Naive thymus-derived CD4-positive, alpha-beta T cell (primary cell): ENCODE results near the gene TRIM27. TPM values are rescaled to one million over a fixed set of nuclear protein-coding genes. Genes with fewer than 3 reads are reported as not detected.
A peak's percentile ranks its signal among the peaks of the same experiment; 100 is the strongest.
"Not testable (repeated sequence)": the region's sequence is repeated elsewhere in the genome, so short reads cannot be mapped to it uniquely, and the experiment has no call there.

Source experiments
- ATAC-seq: fragments of 150-1000 bp; cut with Tn5 transposase; 2 replicates; pipeline ENCODE4 v1.10.0; 2021; ENCODE audit warnings: mild to moderate bottlenecking, moderate library complexity
- CTCF ChIA-PET: fragments of 350-600 bp; sonication (Branson Sonifier 250); formaldehyde crosslinking; loops from one replicate; lab custom pipeline; 2021; ENCODE audit warnings: antibody characterized with exemption; lab: Charles Lee
- POLR2A ChIA-PET: fragments of 350-600 bp; sonication (Branson Sonifier 250); formaldehyde crosslinking; loops from one replicate; lab custom pipeline; 2021; ENCODE audit warnings: antibody characterized with exemption, inconsistent platforms; lab: Charles Lee
- DNase-seq, 9 donors: peaks; one replicate each; pipeline versions ENCODE4 v3.0.0 to v3.0.0-alpha.2; 2020 to 2022; ENCODE audit warnings: mixed read lengths in 1 of 9
- H3K27ac ChIP-seq: one replicate; pipeline ENCODE4 v1.7.0; 2013; ENCODE audit warnings: mild to moderate bottlenecking, low read depth, low read length, moderate library complexity
- H3K27me3 ChIP-seq, 2 donors: one replicate each; pipeline ENCODE4 v1.7.0; 2013; ENCODE audit warnings: low read length in 2 of 2, mild to moderate bottlenecking in 2 of 2, moderate library complexity in 2 of 2; ENCODE audit not compliant: control insufficient read depth in 2 of 2, insufficient read depth in 2 of 2
- H3K36me3 ChIP-seq, 3 experiments: 1 replicate in 2 of 3; 2 replicates in 1 of 3; pipeline ENCODE4 v1.7.0; 2013; ENCODE audit warnings: low read length in 3 of 3, mild to moderate bottlenecking in 3 of 3, moderate library complexity in 1 of 3; ENCODE audit not compliant: insufficient read depth in 3 of 3, control insufficient read depth in 2 of 3
- H3K4me1 ChIP-seq, 2 donors: one replicate each; pipeline ENCODE4 v1.7.0; 2013; ENCODE audit warnings: low read length in 2 of 2, mild to moderate bottlenecking in 2 of 2, moderate library complexity in 1 of 2; ENCODE audit not compliant: control insufficient read depth in 2 of 2, insufficient read depth in 2 of 2
- H3K4me3 ChIP-seq: 2 replicates; pipeline ENCODE4 v1.7.0; 2013; ENCODE audit warnings: mild to moderate bottlenecking, low read length
- H3K9me3 ChIP-seq, 3 experiments: 1 replicate in 2 of 3; 2 replicates in 1 of 3; pipeline ENCODE4 v1.7.0; 2013; ENCODE audit warnings: low read length in 3 of 3; ENCODE audit not compliant: control insufficient read depth in 2 of 3
- H3K27ac Mint-ChIP-seq, 9 donors: one replicate each; pipeline ENCODE4 v1.8.0; 2020 to 2022; ENCODE audit warnings: mixed read lengths in 9 of 9, mild to moderate bottlenecking in 8 of 9, moderate library complexity in 5 of 9, inconsistent platforms in 2 of 9
- H3K27me3 Mint-ChIP-seq, 5 donors: one replicate each; pipeline ENCODE4 v1.8.0; 2021 to 2022; ENCODE audit warnings: mixed read lengths in 5 of 5, mild to moderate bottlenecking in 1 of 5
- H3K36me3 Mint-ChIP-seq, 5 donors: one replicate each; pipeline ENCODE4 v1.8.0; 2020 to 2022; ENCODE audit warnings: mixed read lengths in 5 of 5, mild to moderate bottlenecking in 3 of 5, inconsistent platforms in 1 of 5
- H3K4me1 Mint-ChIP-seq, 7 donors: one replicate each; pipeline ENCODE4 v1.8.0; 2020 to 2022; ENCODE audit warnings: mixed read lengths in 7 of 7, mild to moderate bottlenecking in 3 of 7, inconsistent platforms in 1 of 7
- H3K4me3 Mint-ChIP-seq, 10 donors: one replicate each; pipeline ENCODE4 v1.8.0; 2020 to 2022; ENCODE audit warnings: mild to moderate bottlenecking in 10 of 10, mixed read lengths in 10 of 10, moderate library complexity in 6 of 10, inconsistent platforms in 2 of 10
- H3K9me3 Mint-ChIP-seq, 11 donors: one replicate each; pipeline ENCODE4 v1.8.0; 2020 to 2022; ENCODE audit warnings: mixed read lengths in 11 of 11, mild to moderate bottlenecking in 4 of 11, inconsistent platforms in 1 of 11, moderate library complexity in 1 of 11
- intact Hi-C, 2 donors: fragments of 100-400 bp; cut with micrococcal nuclease; formaldehyde crosslinking; loops; one replicate each; pipeline ENCODE4 v1.15.1; 2023
- polyA plus RNA-seq, 2 donors: library from polyadenylated mRNA; unstranded; fragments of 300-500 nt; fragmentation: Illumina TruSeq; gene quantifications; one replicate each; pipeline ENCODE4 v1.2.3, GENCODE V29; 2021
- total RNA-seq, 6 experiments: library from RNA in 5 of 6; stranded (reverse) in 5 of 6; gene quantifications; 1 replicate in 5 of 6; 2 replicates in 1 of 6; pipeline ENCODE4 v1.2.3 and lab custom pipeline; 2021 to 2026

The TRIM27 gene, protein sequence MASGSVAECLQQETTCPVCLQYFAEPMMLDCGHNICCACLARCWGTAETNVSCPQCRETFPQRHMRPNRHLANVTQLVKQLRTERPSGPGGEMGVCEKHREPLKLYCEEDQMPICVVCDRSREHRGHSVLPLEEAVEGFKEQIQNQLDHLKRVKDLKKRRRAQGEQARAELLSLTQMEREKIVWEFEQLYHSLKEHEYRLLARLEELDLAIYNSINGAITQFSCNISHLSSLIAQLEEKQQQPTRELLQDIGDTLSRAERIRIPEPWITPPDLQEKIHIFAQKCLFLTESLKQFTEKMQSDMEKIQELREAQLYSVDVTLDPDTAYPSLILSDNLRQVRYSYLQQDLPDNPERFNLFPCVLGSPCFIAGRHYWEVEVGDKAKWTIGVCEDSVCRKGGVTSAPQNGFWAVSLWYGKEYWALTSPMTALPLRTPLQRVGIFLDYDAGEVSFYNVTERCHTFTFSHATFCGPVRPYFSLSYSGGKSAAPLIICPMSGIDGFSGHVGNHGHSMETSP
- total RNA-seq, result 10 to 100 TPM; 22.9 to 93.9 (median 67.5) TPM
- 10 to 100 TPM; 53.0 to 82.2 TPM for polyA plus RNA-seq
- 42.0 reads per million, percentile 67 among the genes with 10 or more reads in this experiment for total RNA-seq (lab: John Stamatoyannopoulos, UW)

- DNase-seq (peak; percentile 67 to 87 (median 80)), ATAC-seq (peak; percentile 89)
- H3K36me3 ChIP-seq, result peaks cover 8 to 32% (median 23%) of the 10 kb centered on the region in 3 experiments
- no peaks in the 10 kb centered on the region for H3K9me3 ChIP-seq
- Mint-ChIP-seq H3K4me1 (peaks cover 28 to 52% (median 41%) of the 10 kb centered on the region in 7 donors), H3K4me3 (peak within 1 kb of the TSS; percentile 87 to 99 (median 95)), H3K27me3 (no peaks in the 10 kb centered on the region), H3K27ac (peak within 1 kb of the TSS; percentile 86 to 96 (median 92)), H3K9me3 (no peaks in the 10 kb centered on the region), H3K36me3 (peaks cover 4 to 33% (median 16%) of the 10 kb centered on the region in 5 donors)
- POLR2A ChIA-PET, result interaction anchor here (0.6 to 4.6 kb wide), 26 partner anchors 10 to 1776 kb away, joined by 3 to 125 read pairs (median 4); a partner anchor contains a TSS
- intact Hi-C loops, result loop anchor here (1.0 to 5.0 kb wide), 11 partner anchors 10 to 841 kb away; partner anchors contain the start of gene ZNF165 (in 1 of the 2)
- H3K4me3 ChIP-seq, result peak within 1 kb of the TSS; percentile 87
- H3K27me3 ChIP-seq, result no peaks in the 10 kb centered on the region
- CTCF ChIA-PET, result interaction anchor here (1.2 to 1.8 kb wide), 3 partner anchors 10 to 26 kb away, joined by 3 to 5 read pairs (median 4); no protein-coding TSS in a partner anchor
- peaks cover 20 to 34% of the 10 kb centered on the region in 2 donors for H3K4me1 ChIP-seq
- peak within 1 kb of the TSS; percentile 86 for H3K27ac ChIP-seq
Measured at GRCh38 chr6:28923318-28924102, at the start of gene TRIM27. Gene TRIM27, minus strand, starts transcription at chr6:28923985. Its CDS starts 353 bp downstream, at chr6:28923632.

- H3K9me3 ChIP-seq, ATAC-seq, H3K4me3 ChIP-seq, H3K4me3 Mint-ChIP-seq, H3K4me1 ChIP-seq, H3K36me3 ChIP-seq, H3K27ac Mint-ChIP-seq, H3K27ac ChIP-seq, DNase-seq, H3K27me3 ChIP-seq, POLR2A ChIA-PET, H3K36me3 Mint-ChIP-seq, intact Hi-C loops, H3K4me1 Mint-ChIP-seq: not testable (repeated sequence)
- Mint-ChIP-seq H3K27me3 (peaks cover 17 to 32% (median 18%) of the 10 kb centered on the region in 5 donors), H3K9me3 (peaks cover 0 to 36% (median 14%) of the 10 kb centered on the region in 11 donors)
- CTCF ChIA-PET, result interaction anchor here (0.6 kb wide), 2 partner anchors 1080 to 1507 kb away, joined by 3 to 5 read pairs; a partner anchor contains a TSS
Measured at GRCh38 chr6:28970056-28970455, 46.3 kb upstream of the TRIM27 start.

GRCh38 chr6:28969129-28969528, 45.3 kb upstream of the TRIM27 start:
- no peak overlapping the region for H3K27ac Mint-ChIP-seq
- no peak for DNase-seq
- H3K36me3 ChIP-seq, result no peaks in the 10 kb centered on the region
- H3K4me1 ChIP-seq, result no peaks in the 10 kb centered on the region
- H3K9me3 Mint-ChIP-seq, result peaks cover 0 to 36% (median 15%) of the 10 kb centered on the region in 11 donors
- no peaks in the 10 kb centered on the region for H3K27me3 ChIP-seq
- no peak overlapping the region for H3K4me3 Mint-ChIP-seq
- ATAC-seq, result no peak
- no peaks in the 10 kb centered on the region for H3K9me3 ChIP-seq
- H3K4me3 ChIP-seq, result no peak overlapping the region
- no peaks in the 10 kb centered on the region for H3K4me1 Mint-ChIP-seq
- intact Hi-C loops, result no loop called here
- POLR2A ChIA-PET, result no interaction called here
- CTCF ChIA-PET, result no interaction called here
- peaks cover 12 to 31% (median 21%) of the 10 kb centered on the region in 5 donors for H3K27me3 Mint-ChIP-seq
- H3K27ac ChIP-seq, result no peak overlapping the region
- H3K36me3 Mint-ChIP-seq, result peaks cover 0 to 9% (median 0%) of the 10 kb centered on the region in 5 donors

GRCh38 chr6:28968476-28968875, 44.7 kb upstream of the TRIM27 start:
- H3K9me3 ChIP-seq, result no peaks in the 10 kb centered on the region
- H3K4me3 ChIP-seq, result no peak overlapping the region
- intact Hi-C loops, result no loop called here
- DNase-seq (no peak), ATAC-seq (no peak)
- no peak overlapping the region for H3K27ac ChIP-seq
- H3K27me3 ChIP-seq, result no peaks in the 10 kb centered on the region
- no peak overlapping the region for H3K4me3 Mint-ChIP-seq
- H3K4me1 Mint-ChIP-seq, result no peaks in the 10 kb centered on the region
- ChIA-PET CTCF (no interaction called here), POLR2A (no interaction called here)
- peaks cover 0 to 36% (median 15%) of the 10 kb centered on the region in 11 donors for H3K9me3 Mint-ChIP-seq
- H3K36me3 ChIP-seq, result no peaks in the 10 kb centered on the region
- no peaks in the 10 kb centered on the region for H3K4me1 ChIP-seq
- H3K27me3 Mint-ChIP-seq, result peaks cover 9 to 33% (median 19%) of the 10 kb centered on the region in 5 donors
- no peak overlapping the region for H3K27ac Mint-ChIP-seq
- H3K36me3 Mint-ChIP-seq, result peaks cover 0 to 13% (median 0%) of the 10 kb centered on the region in 5 donors

- Histone ChIP-seq H3K9me3 (no peaks in the 10 kb centered on the region), H3K4me1 (no peaks in the 10 kb centered on the region), H3K27me3 (no peaks in the 10 kb centered on the region), H3K27ac (no peak overlapping the region), H3K4me3 (no peak overlapping the region), H3K36me3 (no peaks in the 10 kb centered on the region)
- Mint-ChIP-seq H3K4me1 (no peaks in the 10 kb centered on the region), H3K27me3 (peaks cover 4 to 49% (median 22%) of the 10 kb centered on the region in 5 donors), H3K36me3 (peaks cover 0 to 13% (median 0%) of the 10 kb centered on the region in 5 donors), H3K9me3 (peaks cover 0 to 36% (median 15%) of the 10 kb centered on the region in 11 donors), H3K4me3 (no peak overlapping the region), H3K27ac (no peak overlapping the region)
- ChIA-PET POLR2A (interaction anchor here (0.6 to 1.2 kb wide), 2 partner anchors 10 to 33 kb away, joined by 3 read pairs; no protein-coding TSS in a partner anchor), CTCF (no interaction called here)
- intact Hi-C loops, result no loop called here
- ATAC-seq, result no peak
- no peak for DNase-seq
Measured at GRCh38 chr6:28965706-28966105, 41.9 kb upstream of the TRIM27 start.

- H3K36me3 Mint-ChIP-seq, result peaks cover 0 to 6% (median 0%) of the 10 kb centered on the region in 5 donors
- Histone ChIP-seq H3K36me3 (no peaks in the 10 kb centered on the region), H3K27me3 (no peaks in the 10 kb centered on the region), H3K9me3 (no peaks in the 10 kb centered on the region), H3K27ac (no peak overlapping the region), H3K4me1 (no peaks in the 10 kb centered on the region), H3K4me3 (no peak overlapping the region)
- H3K9me3 Mint-ChIP-seq, result peaks cover 0 to 6% (median 1%) of the 10 kb centered on the region in 11 donors
- ATAC-seq, result no peak
- no peak overlapping the region for H3K4me3 Mint-ChIP-seq
- H3K27ac Mint-ChIP-seq, result no peak overlapping the region
- peaks cover 8 to 48% (median 29%) of the 10 kb centered on the region in 5 donors for H3K27me3 Mint-ChIP-seq
- CTCF ChIA-PET, result no interaction called here
- intact Hi-C loops, result no loop called here
- POLR2A ChIA-PET, result no interaction called here
- no peak for DNase-seq
- H3K4me1 Mint-ChIP-seq, result peaks cover 0 to 3% (median 0%) of the 10 kb centered on the region in 7 donors
Measured at GRCh38 chr6:28960846-28961500, 37.2 kb upstream of the TRIM27 start.
